Suprapubic skin (tissue), 4 donors: ENCODE results near the gene AK3.

ENCODE experiments used
- EP300 ChIP-seq: sonication (generic); formaldehyde crosslinking; IDR thresholded peaks from one replicate; pipeline ENCODE4 v1.6.1; 2017; ENCODE audit warnings: antibody characterized with exemption
- POLR2A ChIP-seq, 2 donors: fragments of 450-650 bp; IDR thresholded peaks; one replicate each; pipeline ENCODE4 v1.6.1; 2017; ENCODE audit warnings: antibody characterized with exemption in 2 of 2, mild to moderate bottlenecking in 2 of 2, moderate library complexity in 2 of 2
- POLR2AphosphoS5 ChIP-seq, 3 donors: sonication (generic); formaldehyde crosslinking; IDR thresholded peaks; one replicate each; pipeline ENCODE4 v1.6.1; 2017; ENCODE audit warnings: antibody characterized with exemption in 3 of 3
- TF ChIP-seq, protein P1 (sequence below), 2 donors: fragments of 200-600 bp in 1 of 2; fragments of 450-650 bp in 1 of 2; sonication (generic) in 1 of 2; IDR thresholded peaks; one replicate each; pipeline ENCODE4 v1.5.1; 2016 to 2019; ENCODE audit warnings: antibody characterized with exemption in 2 of 2, mild to moderate bottlenecking in 1 of 2, moderate library complexity in 1 of 2

DNA sequence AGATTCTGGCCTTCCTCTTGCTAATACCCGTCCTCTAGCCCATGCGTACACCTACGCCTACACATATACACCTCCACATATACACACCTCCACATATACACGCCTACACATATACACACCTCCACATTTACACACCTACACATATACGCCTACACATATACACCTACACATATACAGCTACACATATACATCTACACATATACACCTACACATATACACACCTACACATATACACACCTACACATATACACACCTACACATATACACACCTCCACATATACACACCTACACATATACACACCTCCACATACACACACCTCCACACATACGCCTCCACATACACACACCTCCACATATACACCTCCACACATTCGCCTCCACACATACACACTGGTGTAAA lies 27.2 kb downstream of the AK3 start:
- TF ChIP-seq POLR2AphosphoS5 (IDR thresholded peaks at IDR 0.05) = no peak
- TF ChIP-seq, protein P1, sequence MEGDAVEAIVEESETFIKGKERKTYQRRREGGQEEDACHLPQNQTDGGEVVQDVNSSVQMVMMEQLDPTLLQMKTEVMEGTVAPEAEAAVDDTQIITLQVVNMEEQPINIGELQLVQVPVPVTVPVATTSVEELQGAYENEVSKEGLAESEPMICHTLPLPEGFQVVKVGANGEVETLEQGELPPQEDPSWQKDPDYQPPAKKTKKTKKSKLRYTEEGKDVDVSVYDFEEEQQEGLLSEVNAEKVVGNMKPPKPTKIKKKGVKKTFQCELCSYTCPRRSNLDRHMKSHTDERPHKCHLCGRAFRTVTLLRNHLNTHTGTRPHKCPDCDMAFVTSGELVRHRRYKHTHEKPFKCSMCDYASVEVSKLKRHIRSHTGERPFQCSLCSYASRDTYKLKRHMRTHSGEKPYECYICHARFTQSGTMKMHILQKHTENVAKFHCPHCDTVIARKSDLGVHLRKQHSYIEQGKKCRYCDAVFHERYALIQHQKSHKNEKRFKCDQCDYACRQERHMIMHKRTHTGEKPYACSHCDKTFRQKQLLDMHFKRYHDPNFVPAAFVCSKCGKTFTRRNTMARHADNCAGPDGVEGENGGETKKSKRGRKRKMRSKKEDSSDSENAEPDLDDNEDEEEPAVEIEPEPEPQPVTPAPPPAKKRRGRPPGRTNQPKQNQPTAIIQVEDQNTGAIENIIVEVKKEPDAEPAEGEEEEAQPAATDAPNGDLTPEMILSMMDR (IDR thresholded peaks at IDR 0.05) = no peak
- no peak for TF ChIP-seq POLR2A (IDR thresholded peaks at IDR 0.05)
- TF ChIP-seq EP300 = no peak
